Measurements from ENCODE around the gene NUCB1.

The NUCB1 gene

DNA sequence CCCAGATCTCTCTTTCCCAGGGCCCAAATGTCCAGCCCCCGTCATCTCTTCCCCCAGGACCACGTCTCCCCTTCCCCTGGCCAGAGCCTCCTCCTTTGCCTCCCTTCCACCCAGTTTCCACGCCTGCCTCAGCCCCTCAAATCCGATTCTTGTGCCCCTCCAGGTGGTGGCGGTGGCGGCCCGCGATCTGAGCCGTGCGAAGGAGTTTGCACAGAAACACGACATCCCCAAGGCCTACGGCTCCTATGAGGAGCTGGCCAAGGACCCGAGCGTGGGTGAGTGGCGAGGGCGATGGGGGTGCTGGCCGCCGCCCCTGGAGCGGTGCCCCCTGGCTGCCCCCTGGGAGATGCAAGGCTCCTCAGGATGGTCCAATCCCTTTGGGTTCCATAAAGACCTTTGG is 34.7 kb downstream of the NUCB1 start:
- no peak for DNase-seq (ENCODE audit: low spot score)

- no peak for DNase-seq (ENCODE audit: low spot score)
Observed at GRCh38 chr19:48935864-48936263, 35.8 kb downstream of the NUCB1 start.

GRCh38 chr19:48938256-48938655 is 38.1 kb downstream of the NUCB1 start:
- DNase-seq (ENCODE audit: low spot score): no peak

- no peak for DNase-seq (ENCODE audit: low spot score)
Observed at GRCh38 chr19:48940902-48941301, 40.8 kb downstream of the NUCB1 start.

DNA sequence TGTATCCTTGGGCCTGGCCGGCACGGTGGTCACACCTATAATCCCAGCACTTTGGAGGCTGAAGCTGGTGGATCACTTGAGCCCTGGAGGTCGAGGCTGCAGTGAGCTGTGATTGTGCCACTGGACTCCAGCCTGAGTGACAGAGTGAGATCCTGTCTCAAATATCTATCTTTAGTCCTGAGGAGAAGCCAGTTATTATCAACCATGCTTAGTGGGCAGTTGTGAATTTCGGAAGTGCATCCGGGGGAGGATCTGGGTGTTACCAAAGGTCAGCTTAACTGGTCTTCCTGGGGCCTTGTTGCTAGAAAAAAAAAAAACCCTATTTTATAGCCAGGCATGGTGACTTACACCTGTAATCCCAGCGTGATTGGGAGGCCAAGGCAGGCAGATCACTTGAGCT is 43.0 kb downstream of the NUCB1 start:
- DNase-seq (ENCODE audit: low spot score): no peak

- no peak for DNase-seq (ENCODE audit: low spot score)
Observed at GRCh38 chr19:48945415-48945814, 45.3 kb downstream of the NUCB1 start.

GRCh38 chr19:48945817-48946216 is 45.7 kb downstream of the NUCB1 start:
- no peak for DNase-seq (ENCODE audit: low spot score)

DNA sequence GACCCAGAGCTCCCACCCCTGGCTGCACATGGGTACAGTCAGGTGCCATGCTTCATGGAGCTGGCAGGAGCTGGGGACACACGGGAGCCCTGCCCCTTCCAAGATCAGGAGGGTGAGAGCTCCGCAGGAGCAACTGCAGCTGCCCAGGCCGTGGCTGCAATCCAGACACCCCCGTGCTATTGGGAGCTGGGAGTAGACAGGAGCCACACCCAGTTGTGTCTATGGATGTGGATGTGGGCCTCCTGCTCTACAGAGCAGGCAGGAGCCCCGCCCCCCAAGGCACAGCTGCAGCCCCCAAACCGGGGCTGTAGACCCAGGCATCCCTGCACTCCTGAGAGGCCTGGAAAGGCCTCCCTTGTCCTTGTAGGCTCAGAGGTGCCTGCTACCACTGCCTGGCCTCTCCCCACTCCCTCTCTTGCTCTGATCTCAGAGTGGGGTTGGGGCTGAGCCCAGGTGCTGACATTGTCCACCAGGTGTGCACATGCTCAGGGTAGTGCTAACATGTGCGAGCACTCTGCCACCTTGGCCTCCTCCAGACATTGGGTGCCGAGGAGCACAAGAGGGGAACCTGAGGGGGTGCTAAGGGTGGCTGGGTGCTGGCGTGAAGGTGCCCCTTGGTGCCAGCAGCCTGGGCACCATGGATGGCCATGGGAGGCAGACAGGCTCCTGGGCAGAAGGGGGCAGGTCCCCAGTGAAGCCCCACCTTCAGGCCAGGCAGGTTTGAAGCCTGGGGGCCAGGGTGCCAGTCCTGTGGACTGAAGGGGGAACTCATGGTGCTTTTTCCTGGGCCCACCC is 46.5 kb downstream of the NUCB1 start:
- DNase-seq (ENCODE audit: low spot score): no peak

DNA sequence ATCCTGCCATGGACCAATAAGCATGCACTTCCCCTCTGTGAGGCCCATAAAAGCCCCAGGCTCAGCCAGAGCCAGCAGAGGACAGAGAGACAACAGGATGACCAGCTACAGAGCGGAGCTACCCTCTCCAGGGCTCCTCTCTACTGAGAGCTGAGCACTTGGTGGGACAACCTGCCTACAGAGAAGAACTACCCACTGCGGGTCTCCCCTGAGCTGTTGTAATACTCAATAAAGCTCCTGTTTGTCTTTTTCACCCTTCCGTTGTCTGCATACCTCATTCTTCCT is 47.1 kb downstream of the NUCB1 start:
- no peak for DNase-seq (ENCODE audit: low spot score)

- DNase-seq (ENCODE audit: low spot score): no peak
Observed at GRCh38 chr19:48950159-48950558, 50.0 kb downstream of the NUCB1 start.

DNA sequence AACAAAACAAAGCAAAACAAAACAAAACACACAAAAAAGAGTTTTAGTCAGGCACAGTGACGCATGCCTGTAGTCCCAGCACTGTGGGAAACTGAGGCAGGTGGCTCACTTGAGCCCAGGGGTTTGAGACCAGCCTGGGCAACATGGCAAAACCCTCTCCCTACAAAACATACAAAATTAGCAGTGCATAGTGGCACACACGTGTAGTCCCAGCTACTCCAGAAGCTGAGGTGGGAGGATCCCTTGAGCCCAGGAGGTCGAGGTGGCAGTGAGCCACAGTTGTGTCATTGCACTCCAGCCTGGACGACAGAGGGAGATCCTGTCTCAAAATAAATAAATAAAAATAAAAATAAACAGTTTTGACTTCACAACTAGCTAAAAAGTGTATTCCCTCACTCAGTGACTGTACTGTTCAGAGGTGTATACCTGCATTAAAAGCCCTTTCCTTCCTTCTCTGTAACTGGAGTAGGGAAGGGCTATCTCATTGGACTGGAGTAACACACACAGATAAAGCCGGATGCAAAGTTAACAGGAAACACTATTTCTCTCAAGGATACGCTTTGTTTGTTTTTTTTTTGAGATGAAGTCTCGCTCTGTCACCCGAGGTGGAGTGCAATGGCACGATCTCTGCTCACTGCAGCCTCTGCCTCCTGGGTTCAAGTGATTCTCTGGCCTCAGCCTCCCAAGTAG is 50.9 kb downstream of the NUCB1 start:
- DNase-seq (ENCODE audit: low spot score): no peak

GRCh38 chr19:48953141-48953540 is 53.0 kb downstream of the NUCB1 start:
- DNase-seq (ENCODE audit: low spot score): no peak

- DNase-seq (ENCODE audit: low spot score): no peak
Observed at GRCh38 chr19:48953990-48954594, 54.0 kb downstream of the NUCB1 start.

DNA sequence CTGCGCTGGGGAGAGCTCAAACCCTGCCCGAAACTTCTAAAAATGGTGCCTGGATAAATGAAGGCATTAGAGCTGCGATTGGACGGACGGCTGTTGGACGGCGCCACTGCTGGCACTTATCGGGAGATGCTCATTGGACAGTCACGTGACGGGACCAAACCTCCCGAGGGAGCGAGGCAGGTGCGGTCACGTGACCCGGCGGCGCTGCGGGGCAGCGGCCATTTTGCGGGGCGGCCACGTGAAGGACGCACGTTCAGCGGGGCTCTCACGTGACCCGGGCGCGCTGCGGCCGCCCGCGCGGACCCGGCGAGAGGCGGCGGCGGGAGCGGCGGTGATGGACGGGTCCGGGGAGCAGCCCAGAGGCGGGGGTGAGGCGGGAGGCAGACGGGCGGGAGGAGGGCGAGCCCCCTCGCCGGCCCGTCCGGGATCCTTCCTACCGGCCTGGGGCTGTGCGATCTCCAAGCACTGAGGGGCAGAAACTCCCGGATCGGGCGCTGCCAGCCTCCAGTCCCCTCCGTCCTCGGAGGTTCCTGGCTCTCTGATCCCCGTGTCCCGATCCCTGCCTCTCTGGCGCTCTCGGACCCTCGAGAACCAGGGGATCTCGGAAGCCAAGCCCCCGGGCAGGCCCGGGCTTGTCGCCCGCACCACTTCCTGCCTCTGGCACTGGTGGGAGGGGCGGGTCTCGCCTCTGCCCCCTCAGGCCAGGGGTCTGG is 54.6 kb downstream of the NUCB1 start, which contains the start of gene BAX:
TSS of gene BAX (plus strand) at position 281 of the 713 bp plus-strand sequence. CDS start at position 335, 54 bp downstream.
- DNase-seq (ENCODE audit: low spot score): peak; percentile 99

GRCh38 chr19:48955308-48955958 is 55.3 kb downstream of the NUCB1 start:
- DNase-seq (ENCODE audit: low spot score): no peak

DNA sequence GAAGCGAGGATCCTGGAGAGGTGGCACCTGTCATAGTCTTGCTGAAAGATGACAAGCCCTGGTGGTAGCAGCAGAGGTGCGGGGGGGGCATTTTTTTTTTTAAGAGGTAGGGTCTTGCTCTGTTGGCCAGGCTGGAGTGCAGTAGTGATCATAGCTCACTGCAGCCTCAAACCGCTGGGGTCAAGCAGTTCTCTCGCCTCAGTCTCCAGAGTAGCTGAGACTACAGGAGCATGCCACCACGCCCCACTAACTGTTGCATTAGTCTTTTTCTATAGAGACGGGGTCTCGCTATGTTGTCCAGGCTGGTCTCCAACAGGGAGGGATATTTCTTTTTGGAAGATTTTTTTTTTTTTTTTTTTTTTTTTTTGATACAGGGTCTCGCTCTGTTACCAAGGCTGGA is 57.9 kb downstream of the NUCB1 start:
- DNase-seq (ENCODE audit: low spot score): no peak

DNA sequence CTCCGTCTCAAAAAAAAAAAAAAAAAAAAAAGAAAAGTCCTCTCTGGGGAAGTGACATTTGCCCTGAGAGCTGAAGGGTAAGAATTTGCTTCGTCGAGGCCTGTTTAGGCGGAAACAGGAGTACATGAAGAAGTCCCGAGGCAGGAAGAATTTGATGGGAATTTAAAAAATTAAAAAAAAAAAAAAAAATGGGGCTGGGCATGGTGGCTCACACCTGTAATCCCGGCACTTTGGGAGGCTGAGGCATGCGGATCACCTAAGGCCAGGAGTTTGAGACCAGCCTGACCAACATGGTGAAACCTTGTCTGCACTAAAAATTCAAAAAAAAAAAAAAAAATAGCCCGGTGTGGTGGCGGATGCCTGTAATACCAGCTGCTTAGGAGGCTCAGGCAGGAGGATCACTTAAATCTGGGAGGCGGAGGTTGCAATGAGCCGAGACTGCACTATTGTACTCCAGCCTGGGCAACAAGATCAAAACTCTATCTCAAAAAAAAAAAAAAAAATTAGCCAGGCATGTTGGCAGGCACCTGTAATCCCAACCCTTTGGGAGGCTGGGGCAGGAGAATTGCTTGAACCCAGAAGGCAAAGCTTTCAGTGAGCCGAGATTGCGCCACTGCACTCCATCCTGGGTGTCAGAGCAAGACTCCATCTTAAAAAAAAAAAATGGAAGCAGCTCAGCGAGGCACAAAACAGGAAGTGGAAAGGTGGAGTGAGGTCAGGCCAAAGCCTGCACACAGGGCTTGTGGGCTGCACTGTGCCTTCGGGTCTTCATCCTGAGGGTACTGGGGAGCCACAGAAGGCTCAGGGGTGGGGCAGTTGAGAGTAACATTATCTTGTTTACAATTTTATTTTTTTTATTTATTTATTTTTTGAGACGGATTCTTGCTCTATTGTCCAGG is 59.5 kb downstream of the NUCB1 start:
- no peak for DNase-seq (ENCODE audit: low spot score)

DNA sequence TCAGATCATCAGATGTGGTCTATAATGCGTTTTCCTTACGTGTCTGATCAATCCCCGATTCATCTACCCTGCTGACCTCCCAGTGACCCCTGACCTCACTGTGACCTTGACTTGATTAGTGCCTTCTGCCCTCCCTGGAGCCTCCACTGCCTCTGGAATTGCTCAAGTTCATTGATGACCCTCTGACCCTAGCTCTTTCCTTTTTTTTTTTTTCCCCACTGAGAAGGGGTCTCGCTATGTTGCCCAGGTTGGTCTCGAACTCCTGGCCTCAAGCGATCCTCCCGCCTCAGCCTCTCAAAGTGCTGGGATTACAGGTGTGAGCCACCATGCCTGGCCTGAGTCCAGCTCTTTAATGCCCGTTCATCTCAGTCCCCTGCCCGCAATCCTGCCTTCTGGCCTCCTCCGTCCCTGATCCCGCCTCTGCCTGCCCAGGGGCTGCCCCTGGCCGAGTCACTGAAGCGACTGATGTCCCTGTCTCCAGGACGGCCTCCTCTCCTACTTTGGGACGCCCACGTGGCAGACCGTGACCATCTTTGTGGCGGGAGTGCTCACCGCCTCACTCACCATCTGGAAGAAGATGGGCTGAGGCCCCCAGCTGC is 61.0 kb downstream of the NUCB1 start:
- no peak for DNase-seq (ENCODE audit: low spot score)

- no peak for DNase-seq (ENCODE audit: low spot score)
Observed at GRCh38 chr19:48961673-48962028, 61.5 kb downstream of the NUCB1 start.

DNA sequence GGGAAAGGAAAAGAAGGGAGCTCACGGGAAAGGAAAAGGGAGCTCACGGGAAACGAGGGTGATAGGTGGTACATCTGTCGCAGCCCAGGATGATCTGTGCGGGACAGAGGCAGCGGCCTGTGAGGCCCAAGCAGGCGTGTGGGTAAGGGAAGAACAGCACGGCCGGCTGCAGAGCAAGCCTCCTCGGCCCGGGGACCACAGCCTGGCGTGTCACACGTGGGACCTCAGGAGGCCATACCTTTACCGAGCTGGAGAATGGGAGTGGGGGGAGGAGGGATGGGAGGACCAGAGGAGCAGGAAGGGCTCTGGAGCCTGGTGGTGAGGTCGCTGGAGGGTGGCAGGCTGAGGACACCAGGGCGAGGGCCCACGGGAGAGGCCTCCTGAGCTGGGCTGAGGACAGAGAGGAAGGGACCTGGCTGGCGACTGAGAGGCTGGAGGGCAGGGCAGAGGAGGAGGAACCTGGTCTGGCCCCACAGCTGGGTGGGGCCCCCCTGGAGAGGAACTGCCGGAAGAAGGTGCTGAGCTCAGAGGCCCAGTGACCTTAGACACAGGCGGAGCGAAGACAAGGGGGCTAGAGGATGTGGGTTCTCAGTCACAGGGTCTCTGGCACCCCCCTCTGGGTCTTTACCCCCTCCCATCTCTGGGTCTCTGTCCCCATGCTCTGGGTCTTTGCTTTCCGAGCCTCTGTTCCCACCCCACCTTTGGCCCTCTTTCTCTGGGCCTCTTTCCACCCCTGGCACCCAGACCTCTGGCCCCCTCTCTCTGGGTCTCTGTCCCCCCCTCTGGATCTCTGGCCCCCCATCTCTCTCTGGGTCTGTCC is 62.1 kb downstream of the NUCB1 start:
- DNase-seq (ENCODE audit: low spot score): no peak

Data from D341Med (cell line).